ENCODE data around the gene EVC2.

- no peak for TF ChIP-seq CTCF (IDR thresholded peaks at IDR 0.05; ENCODE audit: low read depth, low read length)
- no peak for TF ChIP-seq EZH2phosphoT487 (IDR thresholded peaks at IDR 0.05; ENCODE audit: low read depth)
Measured at GRCh38 chr4:5552451-5552850, 155.9 kb downstream of the EVC2 start.

Measured in OCI-LY3 (cell line).